ENCODE data around the gene ZNF543.
"Not testable (repeated sequence)": the region's sequence is repeated elsewhere in the genome, so short reads cannot be mapped to it uniquely, and the experiment has no call there.

The ZNF543 gene

DNA sequence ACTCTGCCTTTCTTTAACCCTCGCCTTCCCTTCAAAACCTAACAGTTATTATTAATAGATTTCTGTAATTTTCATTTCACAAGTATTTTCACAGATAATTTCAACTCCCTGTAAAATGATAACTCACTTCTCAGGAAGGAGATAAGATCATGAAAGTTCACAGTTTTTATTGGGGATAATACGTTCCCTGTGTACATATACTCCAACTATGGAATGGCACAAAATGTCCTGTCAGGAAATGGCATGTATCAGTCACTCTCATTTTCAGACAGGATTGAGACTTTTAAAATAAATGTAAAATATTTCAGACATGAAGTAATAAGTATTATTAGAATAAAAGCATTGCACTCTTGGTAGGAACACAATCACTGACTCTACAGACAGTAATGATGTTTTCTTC, 42.1 kb downstream of the ZNF543 start:
- peak overlapping the region; percentile 71 for H3K4me3 ChIP-seq (ENCODE audit: low read depth, low read length)
- peak; percentile 4 for DNase-seq (ENCODE audit: low read depth)
- TF ChIP-seq, protein P1, sequence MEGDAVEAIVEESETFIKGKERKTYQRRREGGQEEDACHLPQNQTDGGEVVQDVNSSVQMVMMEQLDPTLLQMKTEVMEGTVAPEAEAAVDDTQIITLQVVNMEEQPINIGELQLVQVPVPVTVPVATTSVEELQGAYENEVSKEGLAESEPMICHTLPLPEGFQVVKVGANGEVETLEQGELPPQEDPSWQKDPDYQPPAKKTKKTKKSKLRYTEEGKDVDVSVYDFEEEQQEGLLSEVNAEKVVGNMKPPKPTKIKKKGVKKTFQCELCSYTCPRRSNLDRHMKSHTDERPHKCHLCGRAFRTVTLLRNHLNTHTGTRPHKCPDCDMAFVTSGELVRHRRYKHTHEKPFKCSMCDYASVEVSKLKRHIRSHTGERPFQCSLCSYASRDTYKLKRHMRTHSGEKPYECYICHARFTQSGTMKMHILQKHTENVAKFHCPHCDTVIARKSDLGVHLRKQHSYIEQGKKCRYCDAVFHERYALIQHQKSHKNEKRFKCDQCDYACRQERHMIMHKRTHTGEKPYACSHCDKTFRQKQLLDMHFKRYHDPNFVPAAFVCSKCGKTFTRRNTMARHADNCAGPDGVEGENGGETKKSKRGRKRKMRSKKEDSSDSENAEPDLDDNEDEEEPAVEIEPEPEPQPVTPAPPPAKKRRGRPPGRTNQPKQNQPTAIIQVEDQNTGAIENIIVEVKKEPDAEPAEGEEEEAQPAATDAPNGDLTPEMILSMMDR (conservative IDR thresholded peaks at IDR 0.05; ENCODE audit: low read depth, low read length): no peak

DNA sequence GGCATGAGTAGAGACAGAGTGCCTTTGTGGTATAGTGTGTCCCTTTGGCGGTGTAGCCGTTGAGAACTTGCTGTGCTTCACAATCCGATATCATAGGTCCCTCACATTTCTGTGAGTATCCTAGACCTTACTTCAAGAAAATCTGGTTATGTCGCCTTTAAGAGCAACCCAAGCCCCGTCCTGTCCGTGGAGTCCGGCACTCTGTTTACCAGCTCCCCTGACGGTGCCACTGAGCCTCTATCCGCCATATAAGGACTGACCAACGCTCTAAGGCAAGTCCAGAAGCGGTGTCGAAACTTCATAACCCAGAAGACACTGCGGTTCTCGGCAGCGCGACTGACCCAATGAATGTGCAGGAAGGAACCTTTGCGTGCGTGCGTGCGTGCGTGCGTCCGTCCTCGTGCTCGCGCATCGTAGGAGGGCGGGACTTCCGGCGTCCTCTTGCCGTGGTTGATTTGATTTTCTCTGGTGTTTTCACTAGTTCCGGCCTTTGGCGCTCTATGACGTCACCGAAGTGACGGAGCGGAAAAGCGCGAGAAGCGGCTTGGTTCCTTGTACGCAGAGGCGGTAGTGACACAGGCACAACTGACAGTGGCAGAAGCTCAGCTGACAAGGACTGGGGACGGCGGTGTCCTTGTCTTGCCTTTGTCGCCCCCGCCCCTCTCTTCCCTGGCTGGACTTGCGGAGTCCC, 42.9 kb downstream of the ZNF543 start, which contains the start of the genes TRAPPC2B and ZNF547:
TRAPPC2B (plus strand) TSS at position 555 of the 691 bp plus-strand sequence. CDS start 1,283 bp downstream, outside the sequence.
ZNF547 (plus strand) TSS at position 555 of the 691 bp plus-strand sequence. CDS start 5,005 bp downstream, outside the sequence.
- H3K4me3 ChIP-seq (ENCODE audit: low read depth, low read length): peak within 1 kb of the TSS; percentile 87
- DNase-seq (ENCODE audit: low read depth): peak; percentile 100
- TF ChIP-seq, protein P1 (conservative IDR thresholded peaks at IDR 0.05; ENCODE audit: low read depth, low read length): no peak

DNA sequence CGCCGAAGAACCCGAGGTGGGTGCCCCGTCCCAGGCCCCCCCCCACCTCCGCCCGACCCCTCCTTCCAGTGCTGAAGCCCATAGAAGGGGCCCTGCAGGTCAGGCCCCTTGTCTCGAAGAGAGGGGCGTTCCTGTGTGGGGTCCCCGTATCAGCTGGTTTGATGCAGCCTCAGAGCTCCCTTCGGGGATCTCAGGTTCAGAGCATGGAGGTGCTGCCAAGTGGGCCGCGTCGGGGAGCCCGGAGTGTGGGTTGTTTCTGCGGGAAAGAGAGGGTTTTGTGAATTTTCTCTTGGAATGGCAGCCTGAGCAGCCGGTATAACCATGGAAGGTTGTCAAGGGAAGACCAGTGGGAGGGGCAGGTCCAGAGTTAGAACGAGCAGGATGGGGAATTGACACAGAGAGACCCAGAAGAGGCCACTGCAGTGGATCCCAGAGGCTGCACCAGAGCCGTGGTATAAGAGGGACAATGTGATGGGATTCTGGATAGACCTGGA, 43.5 kb downstream of the ZNF543 start:
- TF ChIP-seq, protein P1 (conservative IDR thresholded peaks at IDR 0.05; ENCODE audit: low read depth, low read length): no peak
- H3K4me3 ChIP-seq (ENCODE audit: low read depth, low read length): peak overlapping the region; percentile 87
- peak; percentile 28 for DNase-seq (ENCODE audit: low read depth)

DNA sequence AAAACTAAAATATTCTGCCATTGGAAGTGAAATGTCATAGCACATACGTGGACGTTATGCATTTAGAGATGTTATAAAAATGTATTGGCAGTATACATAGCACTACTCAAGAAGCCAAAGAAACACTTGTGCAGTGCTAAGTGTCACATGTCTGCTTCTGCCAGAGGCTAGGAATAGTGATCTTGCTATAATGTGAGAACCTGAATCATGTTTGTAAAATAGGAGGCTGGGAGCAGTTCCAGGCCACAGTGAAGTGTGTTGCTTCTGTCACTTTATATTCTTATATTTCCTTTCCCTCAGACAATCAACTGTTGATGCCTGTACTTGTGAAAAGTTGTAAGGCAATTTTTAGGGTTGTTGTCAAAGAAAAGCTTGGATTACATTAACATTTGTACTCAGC, 46.5 kb downstream of the ZNF543 start:
- H3K4me3 ChIP-seq (ENCODE audit: low read depth, low read length): no peak overlapping the region
- DNase-seq (ENCODE audit: low read depth): no peak
- TF ChIP-seq, protein P1 (conservative IDR thresholded peaks at IDR 0.05; ENCODE audit: low read depth, low read length): no peak

DNA sequence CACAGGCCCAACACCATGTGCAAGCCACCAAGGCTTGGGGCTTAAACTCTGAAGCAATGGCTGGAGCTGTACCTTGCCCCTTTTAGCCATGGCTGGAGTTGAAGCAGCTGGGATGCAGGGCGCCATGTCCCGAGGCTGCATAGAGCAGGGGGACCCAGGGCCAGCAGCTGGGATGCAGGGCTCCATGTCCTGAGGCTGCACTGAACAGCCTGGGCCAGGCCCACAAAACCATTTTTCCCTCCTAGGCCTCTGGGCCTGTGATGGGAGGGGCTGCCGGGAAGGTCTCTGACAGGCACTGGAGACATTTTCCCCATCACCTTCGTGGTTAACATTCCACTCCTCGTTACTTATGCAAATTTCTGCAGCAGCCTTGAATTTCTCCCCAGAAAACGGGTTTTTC, 53.9 kb downstream of the ZNF543 start:
- TF ChIP-seq, protein P1 (conservative IDR thresholded peaks at IDR 0.05; ENCODE audit: low read depth, low read length): no peak
- DNase-seq (ENCODE audit: low read depth): no peak
- no peak overlapping the region for H3K4me3 ChIP-seq (ENCODE audit: low read depth, low read length)

DNA sequence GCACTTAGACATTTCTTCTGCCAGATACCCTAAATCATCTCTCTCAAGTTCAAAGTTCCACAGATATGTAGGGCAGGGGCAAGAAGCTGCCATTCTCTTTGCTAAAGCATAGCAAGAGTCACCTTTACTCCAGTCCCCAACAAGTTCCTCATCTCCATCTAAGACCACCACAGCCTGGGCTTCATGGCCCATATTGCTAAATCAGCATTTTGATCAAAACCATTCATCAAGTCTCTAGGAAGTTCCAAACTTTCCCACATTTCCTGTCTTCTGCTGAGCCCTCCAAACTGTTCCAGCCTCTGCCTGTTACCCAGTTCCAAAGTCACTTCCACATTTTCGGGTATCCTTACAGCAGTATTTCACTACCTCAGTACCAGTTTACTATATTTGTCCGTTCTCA, 54.4 kb downstream of the ZNF543 start:
- DNase-seq (ENCODE audit: low read depth); H3K4me3 ChIP-seq (ENCODE audit: low read depth, low read length): not testable (repeated sequence)

DNA sequence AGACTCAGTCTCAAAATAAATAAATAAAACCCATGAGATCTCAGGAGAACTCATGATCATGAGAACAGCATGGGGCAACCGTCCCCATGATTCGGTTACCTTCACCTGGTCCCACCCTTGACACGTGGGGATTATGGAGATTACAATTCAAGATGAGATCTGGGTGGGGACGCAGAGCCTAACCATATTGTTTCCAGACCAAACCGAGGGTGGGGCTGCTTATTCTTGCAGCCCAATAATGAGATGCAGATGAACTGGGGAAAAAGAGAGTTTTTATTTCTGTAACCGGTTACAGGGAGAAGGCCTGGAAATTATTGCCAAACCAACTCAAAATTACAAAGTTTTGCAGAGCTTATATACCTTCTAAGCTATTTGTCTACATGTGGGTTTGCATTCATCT, 55.9 kb downstream of the ZNF543 start:
- DNase-seq (ENCODE audit: low read depth): no peak
- no peak overlapping the region for H3K4me3 ChIP-seq (ENCODE audit: low read depth, low read length)
- TF ChIP-seq, protein P1 (conservative IDR thresholded peaks at IDR 0.05; ENCODE audit: low read depth, low read length): no peak
